Ascending aorta (tissue), 2 donors: Measurements from ENCODE around the gene FGGY. TPM values are rescaled to one million over a fixed set of nuclear protein-coding genes. Genes with fewer than 3 reads are reported as not detected.
"Not testable (repeated sequence)": the region's sequence is repeated elsewhere in the genome, so short reads cannot be mapped to it uniquely, and the experiment has no call there.

ENCODE experiments used
- DNase-seq, 2 donors: peaks; one replicate each; pipeline ENCODE4 v3.0.0-alpha.2; 2019; ENCODE audit warnings: low spot score in 2 of 2
- H3K27ac ChIP-seq, 2 donors: fragments of 200-600 bp; sonication (generic); one replicate each; pipeline ENCODE4 v1.5.1; 2016 to 2017; ENCODE audit warnings: mild to moderate bottlenecking in 1 of 2
- H3K27me3 ChIP-seq: fragments of 200-600 bp; sonication (generic); one replicate; pipeline ENCODE4 v1.5.1; 2017
- H3K36me3 ChIP-seq, 2 donors: fragments of 200-600 bp; sonication (generic); one replicate each; pipeline ENCODE4 v1.5.1; 2016
- H3K4me1 ChIP-seq, 2 donors: fragments of 200-600 bp; sonication (generic); one replicate each; pipeline ENCODE4 v1.5.1; 2016 to 2017; ENCODE audit warnings: mild to moderate bottlenecking in 1 of 2
- H3K4me3 ChIP-seq, 2 donors: fragments of 200-600 bp; sonication (generic); one replicate each; pipeline ENCODE4 v1.5.1; 2016 to 2017; ENCODE audit warnings: mild to moderate bottlenecking in 1 of 2
- H3K9me3 ChIP-seq, 2 donors: fragments of 200-600 bp; sonication (generic); one replicate each; pipeline ENCODE4 v1.5.1; 2016
- CTCF ChIP-seq, 3 experiments: fragments of 200-600 bp in 2 of 3; fragments of 450-650 bp in 1 of 3; sonication (generic) in 2 of 3; IDR thresholded peaks; one replicate each; pipeline ENCODE4 v1.5.1; 2016 to 2019; ENCODE audit warnings: antibody characterized with exemption in 3 of 3, mild to moderate bottlenecking in 1 of 3, moderate library complexity in 1 of 3
- intact Hi-C: fragments of 100-400 bp; cut with DNase I; formaldehyde crosslinking; loops from one replicate; pipeline ENCODE4 v1.15.1; 2023
- total RNA-seq: library from RNA; depleted of rRNA; stranded (reverse); fragments of >200 nt; gene quantifications from one replicate; pipeline ENCODE4 v1.1.0, GENCODE V29; 2016

Gene FGGY
- 7.0 TPM for total RNA-seq

DNA sequence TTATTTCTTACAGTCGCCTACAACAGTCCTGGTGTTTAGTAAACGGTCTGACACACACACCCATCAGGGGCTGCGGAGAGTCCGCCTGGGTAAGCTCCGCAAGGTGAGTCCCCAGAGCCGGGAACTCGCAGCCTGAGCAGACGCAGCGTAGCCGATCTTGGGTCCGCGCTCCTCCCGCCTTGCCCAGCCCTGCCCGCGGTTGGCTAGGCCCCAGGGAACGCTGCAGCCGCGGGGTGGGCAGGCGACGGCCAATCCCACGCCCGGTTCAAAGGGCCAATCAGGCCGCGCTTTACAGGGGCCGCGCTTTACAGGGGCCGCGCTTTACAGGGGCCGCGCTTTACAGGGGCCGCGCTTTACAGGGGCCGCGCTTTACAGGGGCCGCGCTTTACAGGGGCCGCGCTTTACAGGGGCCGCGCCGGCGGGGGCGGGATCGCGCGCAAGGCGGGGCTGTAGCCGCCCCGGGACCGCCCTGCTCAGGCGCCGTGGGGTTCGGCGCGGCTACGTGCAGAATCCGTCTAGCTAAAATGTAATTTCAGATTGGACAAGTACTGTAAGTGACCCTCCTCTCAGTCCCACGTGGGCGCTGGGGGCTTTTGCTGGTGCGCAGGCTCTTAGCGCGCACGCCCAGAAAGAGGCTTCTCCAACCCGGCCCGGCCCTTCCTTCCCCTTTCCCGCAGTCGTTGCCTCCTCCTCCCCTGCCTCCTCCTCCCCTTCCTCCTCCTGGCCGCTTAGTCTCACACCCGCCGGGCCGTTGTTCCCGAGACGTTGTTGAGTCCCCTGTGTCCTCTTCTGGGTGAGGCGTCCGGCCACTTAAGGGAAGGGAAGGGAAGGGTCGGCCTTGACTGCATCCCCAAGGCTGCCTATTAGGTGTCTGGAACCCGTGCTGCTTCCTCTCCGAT is at the start of gene FGGY:
TSS of gene FGGY (plus strand) at position 737 of the 899 bp plus-strand sequence. CDS start 24,456 bp downstream, outside the sequence.
- intact Hi-C loops = loop anchor here (1.0 kb wide), 5 partner anchors 97 to 512 kb away; partner anchors contain the start of gene JUN
- no peaks in the 10 kb centered on the region for H3K27me3 ChIP-seq
- no peak for TF ChIP-seq CTCF (IDR thresholded peaks at IDR 0.05)
- H3K4me1 ChIP-seq = peaks cover 11 to 13% of the 10 kb centered on the region in 2 donors
- H3K27ac ChIP-seq = peak within 1 kb of the TSS; percentile 96 to 99
- H3K4me3 ChIP-seq = peak within 1 kb of the TSS; percentile 69 to 70
- no peaks in the 10 kb centered on the region for H3K36me3 ChIP-seq
- peak; percentile 96 to 99 for DNase-seq
- H3K9me3 ChIP-seq = no peaks in the 10 kb centered on the region

DNA sequence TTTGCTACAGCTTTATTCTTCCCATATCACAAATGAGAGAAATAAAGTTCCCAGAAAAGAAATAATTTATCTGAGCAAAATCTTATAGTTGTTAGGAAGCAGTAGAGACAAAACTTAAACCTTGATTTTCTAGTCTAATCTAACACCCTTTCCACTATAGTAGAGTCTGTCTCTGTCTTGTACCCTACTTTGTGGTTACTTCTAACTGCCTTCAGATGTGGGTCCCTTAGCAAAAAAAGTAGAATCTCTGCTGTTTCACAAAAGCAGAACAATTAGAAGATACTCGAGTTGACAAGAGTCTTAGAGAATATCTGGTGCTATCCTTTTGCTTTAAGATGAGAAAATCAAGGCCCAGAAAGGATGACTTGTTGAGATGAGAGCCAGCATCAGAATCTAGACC is 48.1 kb upstream of the FGGY start:
- Histone ChIP-seq H3K4me3 (no peak overlapping the region), H3K27me3 (no peaks in the 10 kb centered on the region), H3K4me1 (peaks cover 0 to 7% of the 10 kb centered on the region in 2 donors), H3K27ac (peak overlapping the region in 1 of 2 donors; percentile 60), H3K9me3 (peaks cover 0 to 15% of the 10 kb centered on the region in 2 donors), H3K36me3 (no peaks in the 10 kb centered on the region)
- TF ChIP-seq CTCF (IDR thresholded peaks at IDR 0.05) = no peak
- intact Hi-C loops = no loop called here
- no peak for DNase-seq

- Histone ChIP-seq H3K4me1 (peaks cover 0 to 7% of the 10 kb centered on the region in 2 donors), H3K27me3 (no peaks in the 10 kb centered on the region), H3K36me3 (no peaks in the 10 kb centered on the region), H3K4me3 (no peak overlapping the region), H3K27ac (peak overlapping the region in 1 of 2 donors; percentile 60), H3K9me3 (peaks cover 0 to 15% of the 10 kb centered on the region in 2 donors)
- no peak for TF ChIP-seq CTCF (IDR thresholded peaks at IDR 0.05)
- intact Hi-C loops = no loop called here
- DNase-seq = no peak
Observed at GRCh38 chr1:59249396-59250137, 47.3 kb upstream of the FGGY start.

DNA sequence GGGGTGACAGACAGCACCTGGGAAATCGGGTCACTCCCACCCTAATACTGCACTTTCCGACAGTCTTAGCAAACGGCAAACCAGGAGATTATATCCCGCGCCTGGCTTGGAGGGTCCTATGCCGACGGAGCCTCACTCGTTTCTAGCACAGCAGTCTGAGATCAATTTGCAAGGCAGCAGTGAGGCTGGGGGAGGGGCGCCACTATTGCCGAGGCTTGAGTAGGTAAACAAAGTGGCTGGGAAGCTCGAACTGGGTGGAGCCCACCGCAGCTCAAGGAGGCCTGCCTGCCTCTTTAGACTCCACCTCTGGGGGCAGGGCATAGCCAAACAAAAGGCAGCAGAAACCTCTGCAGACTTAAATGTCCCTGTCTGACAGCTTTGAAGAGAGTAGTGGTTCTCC is 45.8 kb upstream of the FGGY start:
- H3K27me3 ChIP-seq, H3K4me3 ChIP-seq, H3K4me1 ChIP-seq, H3K36me3 ChIP-seq, intact Hi-C loops, DNase-seq, H3K27ac ChIP-seq: not testable (repeated sequence)
- H3K9me3 ChIP-seq = peaks cover 0 to 15% of the 10 kb centered on the region in 2 donors

GRCh38 chr1:59256429-59256828 is 40.5 kb upstream of the FGGY start:
- H3K9me3 ChIP-seq, H3K4me3 ChIP-seq, H3K27me3 ChIP-seq, intact Hi-C loops, DNase-seq, H3K27ac ChIP-seq, H3K36me3 ChIP-seq: not testable (repeated sequence)
- H3K4me1 ChIP-seq = peaks cover 0 to 10% of the 10 kb centered on the region in 2 donors

DNA sequence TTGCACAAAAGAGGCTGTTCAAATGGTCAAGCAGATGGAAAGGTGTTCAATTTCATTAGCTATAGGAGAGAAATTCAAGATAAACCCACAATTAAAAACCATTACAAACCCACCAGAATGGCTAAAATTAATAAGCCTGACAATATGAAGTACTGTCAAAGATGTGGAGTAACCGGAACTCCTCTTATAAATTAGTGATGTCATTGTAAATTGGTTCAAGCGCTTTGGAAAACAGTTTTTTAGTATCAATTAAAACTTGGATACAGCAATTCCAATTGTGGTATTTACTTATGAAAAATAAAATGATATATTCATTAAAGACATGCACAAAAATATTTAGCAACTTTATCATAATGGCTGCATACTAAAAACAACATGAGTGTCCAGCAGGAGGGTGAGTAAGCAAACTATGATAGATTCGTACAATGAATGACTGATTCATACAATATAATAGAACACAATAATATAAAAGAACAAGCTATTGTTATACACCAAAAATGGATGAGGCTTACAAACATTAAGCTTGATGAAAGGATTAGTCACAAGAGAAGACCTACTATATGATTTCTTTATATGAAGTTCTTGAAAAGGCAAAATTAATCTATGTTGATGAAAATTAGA is 38.4 kb upstream of the FGGY start:
- intact Hi-C loops = no loop called here
- Histone ChIP-seq H3K4me3 (no peak overlapping the region), H3K36me3 (no peaks in the 10 kb centered on the region), H3K4me1 (peaks cover 0 to 14% of the 10 kb centered on the region in 2 donors), H3K27ac (no peak overlapping the region), H3K9me3 (no peaks in the 10 kb centered on the region), H3K27me3 (no peaks in the 10 kb centered on the region)
- no peak for DNase-seq
- no peak for TF ChIP-seq CTCF (IDR thresholded peaks at IDR 0.05)
